BLaER1 treated with 17β-estradiol and CSF1 and Interleukin-3, amounts not matched to agents 10 nM and 100 nM (cell line): ENCODE results near the gene CIP2A.

Source experiments
- H3K27ac ChIP-seq, 11 experiments: shearing (Covaris generic); formaldehyde crosslinking; 2 replicates each; pipeline ENCODE4 v1.8.1; 2022
- H3K27me3 ChIP-seq, 11 experiments: shearing (Covaris generic); formaldehyde crosslinking; 2 replicates each; pipeline ENCODE4 v1.8.1; 2022
- H3K36me3 ChIP-seq, 11 experiments: shearing (Covaris generic); formaldehyde crosslinking; 2 replicates each; pipeline ENCODE4 v1.8.1; 2022
- H3K4me1 ChIP-seq, 10 experiments: shearing (Covaris generic); formaldehyde crosslinking; 2 replicates each; pipeline ENCODE4 v1.8.1; 2022
- H3K4me2 ChIP-seq, 11 experiments: shearing (Covaris generic); formaldehyde crosslinking; 2 replicates each; pipeline ENCODE4 v1.8.1; 2022
- H3K4me3 ChIP-seq, 10 experiments: shearing (Covaris generic); formaldehyde crosslinking; 2 replicates each; pipeline ENCODE4 v1.8.1; 2022
- H3K9ac ChIP-seq, 11 experiments: shearing (Covaris generic); formaldehyde crosslinking; 2 replicates each; pipeline ENCODE4 v1.8.1; 2022
- H3K9me3 ChIP-seq, 11 experiments: shearing (Covaris generic); formaldehyde crosslinking; replicated peaks in 1 of 11; 2 replicates each; pipeline ENCODE4 v1.8.1; 2022
- H4K20me1 ChIP-seq, 11 experiments: shearing (Covaris generic); formaldehyde crosslinking; 2 replicates each; pipeline ENCODE4 v1.8.1; 2022
- Cebpa-rat ChIP-seq, 11 experiments: shearing (Covaris generic); IDR thresholded peaks; 2 replicates each; pipeline ENCODE4 v1.8.1; 2022

CIP2A gene

DNA sequence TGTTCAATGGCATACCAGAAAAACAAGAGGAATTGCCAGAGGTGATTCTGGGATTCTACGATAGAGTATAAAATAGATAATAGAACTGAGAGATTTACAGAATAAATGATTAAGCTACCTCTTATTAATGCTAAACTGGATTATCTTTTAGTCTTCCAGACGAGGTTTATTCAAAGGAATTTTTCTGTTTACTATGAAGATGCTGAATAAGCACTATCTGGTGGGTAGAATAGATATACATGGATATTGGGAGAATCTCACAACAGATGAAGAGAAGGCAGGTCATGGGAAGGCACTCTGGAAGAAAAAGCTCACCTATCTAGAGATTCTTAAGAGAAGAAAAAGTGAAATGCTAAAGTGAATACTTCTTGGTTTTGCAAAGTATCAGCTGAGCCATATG is 11.2 kb downstream of the CIP2A start:
- Histone ChIP-seq H3K4me2 (no peak overlapping the region), H3K27ac (no peak overlapping the region), H3K9me3 (peaks cover 0 to 12% (median 7%) of the 10 kb centered on the region in 11 experiments; a peak in 11 of 22 replicates), H3K9ac (no peak overlapping the region), H3K36me3 (peaks cover 43 to 95% (median 88%) of the 10 kb centered on the region in 11 experiments), H4K20me1 (peaks cover 0 to 9% (median 0%) of the 10 kb centered on the region in 11 experiments; a peak in 3 of 22 replicates), H3K4me3 (no peak overlapping the region), H3K4me1 (no peaks in the 10 kb centered on the region), H3K27me3 (no peaks in the 10 kb centered on the region)
- TF ChIP-seq Cebpa-rat (IDR thresholded peaks at IDR 0.05): no peak

DNA sequence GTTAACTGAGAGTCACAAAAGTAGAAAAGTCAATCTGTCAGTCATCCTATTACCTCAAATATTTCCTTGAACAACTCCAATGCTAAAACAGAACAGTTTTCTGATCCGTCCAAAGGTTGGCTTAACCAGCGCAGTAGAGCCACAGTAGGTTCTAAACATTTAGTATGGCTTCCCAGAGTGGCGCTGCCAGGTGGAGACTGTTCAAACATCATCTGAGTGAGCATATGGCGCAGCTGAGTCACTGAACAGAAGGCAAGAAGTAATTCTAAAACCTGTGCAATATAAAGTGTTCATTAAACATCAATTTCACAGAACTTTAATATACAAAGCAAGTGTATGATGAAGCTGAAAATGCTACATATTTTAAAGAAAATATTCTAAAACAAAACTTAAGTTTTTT is 19.9 kb downstream of the CIP2A start:
- H3K4me1 ChIP-seq: no peaks in the 10 kb centered on the region
- no peaks in the 10 kb centered on the region for H4K20me1 ChIP-seq
- peaks cover 0 to 3% (median under 1%) of the 10 kb centered on the region in 11 experiments; a peak in 8 of 22 replicates for H3K9me3 ChIP-seq
- no peak overlapping the region for H3K9ac ChIP-seq
- no peak overlapping the region for H3K27ac ChIP-seq
- no peak for TF ChIP-seq Cebpa-rat (IDR thresholded peaks at IDR 0.05)
- H3K4me3 ChIP-seq: no peak overlapping the region
- no peaks in the 10 kb centered on the region for H3K27me3 ChIP-seq
- H3K36me3 ChIP-seq: peaks cover 9 to 99% (median 68%) of the 10 kb centered on the region in 11 experiments
- no peak overlapping the region for H3K4me2 ChIP-seq

DNA sequence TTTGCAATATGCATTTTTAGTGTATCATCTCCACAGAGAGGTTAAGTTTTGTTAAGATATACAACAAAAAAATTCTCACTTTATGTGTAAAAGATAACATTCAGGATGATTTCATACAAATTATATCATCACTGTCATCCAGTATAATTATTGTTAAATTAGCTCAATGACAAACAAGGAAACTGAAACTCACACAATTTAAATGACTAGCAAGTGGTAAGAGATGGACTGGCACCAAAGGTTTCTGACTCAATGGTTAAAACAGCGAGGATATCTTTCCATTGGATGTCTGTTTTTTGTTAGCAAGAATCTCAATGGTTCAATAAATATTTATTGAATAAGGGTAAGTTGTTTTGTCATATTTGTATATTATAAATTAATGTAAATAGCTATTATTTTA is 22.6 kb downstream of the CIP2A start:
- no peak overlapping the region for H3K4me2 ChIP-seq
- H3K27me3 ChIP-seq: no peaks in the 10 kb centered on the region
- H3K36me3 ChIP-seq: peaks cover 9 to 99% (median 71%) of the 10 kb centered on the region in 11 experiments
- H3K4me3 ChIP-seq: no peak overlapping the region
- no peaks in the 10 kb centered on the region for H3K9me3 ChIP-seq
- no peaks in the 10 kb centered on the region for H4K20me1 ChIP-seq
- no peak for TF ChIP-seq Cebpa-rat (IDR thresholded peaks at IDR 0.05)
- H3K4me1 ChIP-seq: no peaks in the 10 kb centered on the region
- H3K9ac ChIP-seq: no peak overlapping the region
- H3K27ac ChIP-seq: no peak overlapping the region

DNA sequence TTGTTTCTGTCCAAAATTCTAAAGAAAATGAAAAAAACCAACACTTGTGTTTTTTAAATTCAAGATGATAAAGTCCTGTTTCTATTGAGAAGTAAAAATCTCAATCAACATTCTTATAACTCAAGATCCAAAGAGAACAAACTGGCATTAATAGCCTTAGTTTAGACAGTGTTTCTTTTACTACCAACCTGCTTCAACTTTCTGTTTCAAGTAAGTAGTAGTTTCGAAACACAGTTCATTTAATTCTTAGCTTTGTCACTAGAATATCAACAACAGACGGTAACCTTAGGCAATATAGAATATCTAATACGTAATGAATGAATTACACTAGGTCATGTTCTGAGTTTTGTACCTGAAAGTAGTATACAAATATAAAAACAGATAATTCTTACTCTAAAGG is 23.7 kb downstream of the CIP2A start:
- Histone ChIP-seq H4K20me1 (no peaks in the 10 kb centered on the region), H3K9ac (no peak overlapping the region), H3K27ac (no peak overlapping the region), H3K4me2 (no peak overlapping the region), H3K36me3 (peaks cover 16 to 99% (median 73%) of the 10 kb centered on the region in 11 experiments), H3K4me1 (no peaks in the 10 kb centered on the region), H3K27me3 (no peaks in the 10 kb centered on the region), H3K9me3 (no peaks in the 10 kb centered on the region), H3K4me3 (no peak overlapping the region)
- TF ChIP-seq Cebpa-rat (IDR thresholded peaks at IDR 0.05): no peak

DNA sequence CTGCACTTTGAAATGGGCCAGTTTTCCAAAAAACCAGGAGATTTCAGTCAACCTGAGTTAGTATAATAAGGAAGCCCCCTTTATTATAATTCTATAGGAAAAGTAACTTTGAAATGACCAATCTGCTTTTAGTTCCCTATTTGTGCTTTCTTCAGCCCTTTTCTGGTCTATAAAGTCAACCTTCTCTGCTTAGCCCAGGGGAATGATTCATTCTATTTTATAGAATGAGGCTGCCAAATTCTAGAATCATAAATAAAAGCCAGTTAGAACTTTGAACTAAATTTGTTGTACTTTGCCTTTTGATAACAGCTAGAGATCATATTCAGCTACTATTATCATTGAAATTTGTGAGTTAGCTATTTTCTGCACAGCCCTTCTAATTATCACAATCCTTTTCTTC is 24.7 kb downstream of the CIP2A start:
- Histone ChIP-seq H3K4me3 (no peak overlapping the region), H3K27ac (no peak overlapping the region), H3K4me1 (no peaks in the 10 kb centered on the region), H3K9me3 (no peaks in the 10 kb centered on the region), H3K4me2 (no peak overlapping the region), H3K9ac (no peak overlapping the region), H3K36me3 (peaks cover 22 to 99% (median 79%) of the 10 kb centered on the region in 11 experiments), H4K20me1 (no peaks in the 10 kb centered on the region), H3K27me3 (no peaks in the 10 kb centered on the region)
- TF ChIP-seq Cebpa-rat (IDR thresholded peaks at IDR 0.05): no peak

DNA sequence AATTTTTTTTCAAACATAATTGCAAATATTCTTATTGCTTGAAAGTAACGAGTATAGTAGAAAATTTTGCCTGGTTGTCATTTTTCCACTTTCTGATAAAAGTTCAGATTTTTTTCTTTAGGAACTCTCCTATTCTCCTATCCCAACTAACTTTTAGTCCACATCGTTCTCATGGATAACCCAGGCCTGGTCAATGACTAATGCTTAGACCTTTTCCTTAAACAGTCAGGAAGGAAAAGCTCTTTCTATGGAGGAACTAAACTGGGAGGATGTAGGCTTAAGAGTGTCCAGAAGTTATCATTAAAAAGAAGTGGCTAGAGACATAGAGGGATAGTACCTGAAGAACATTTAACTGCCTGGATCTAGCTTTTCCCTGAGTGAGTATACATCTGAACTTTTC is 26.7 kb downstream of the CIP2A start:
- no peaks in the 10 kb centered on the region for H3K27me3 ChIP-seq
- H3K27ac ChIP-seq: no peak overlapping the region
- H4K20me1 ChIP-seq: no peaks in the 10 kb centered on the region
- no peak overlapping the region for H3K4me3 ChIP-seq
- no peak overlapping the region for H3K9ac ChIP-seq
- no peak overlapping the region for H3K4me2 ChIP-seq
- H3K9me3 ChIP-seq: no peaks in the 10 kb centered on the region
- no peaks in the 10 kb centered on the region for H3K4me1 ChIP-seq
- TF ChIP-seq Cebpa-rat (IDR thresholded peaks at IDR 0.05): no peak
- H3K36me3 ChIP-seq: peaks cover 22 to 100% (median 85%) of the 10 kb centered on the region in 11 experiments; a peak in 21 of 22 replicates

DNA sequence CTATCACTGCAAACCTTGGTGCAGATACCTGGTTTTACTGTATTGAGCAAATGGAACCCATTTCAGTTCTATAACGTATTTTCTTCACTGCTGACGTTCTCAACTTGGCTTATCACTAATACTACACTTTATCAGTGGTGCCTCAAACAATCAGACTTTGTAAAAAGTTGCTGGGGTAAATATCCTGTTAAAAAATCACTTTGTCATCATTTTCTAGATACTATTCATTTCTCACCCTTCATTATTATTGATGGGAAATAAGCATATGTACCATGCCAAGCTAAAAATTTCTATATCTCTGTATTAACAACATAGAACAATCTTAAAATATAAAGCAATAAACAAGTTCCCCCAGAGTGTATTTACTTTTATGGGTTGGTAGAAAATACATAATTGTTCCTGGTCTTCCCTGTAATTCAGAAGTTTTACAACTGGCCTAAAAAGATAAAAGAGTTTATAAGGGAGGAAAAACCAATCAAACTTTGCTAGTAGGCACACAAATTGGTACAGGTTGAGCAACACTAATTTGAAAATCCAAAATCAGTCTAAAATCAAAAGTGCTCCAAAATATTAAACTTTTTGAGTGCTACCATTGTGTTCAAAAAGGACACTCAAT is 33.2 kb downstream of the CIP2A start:
- H3K4me3 ChIP-seq: no peak overlapping the region
- H3K27ac ChIP-seq: no peak overlapping the region
- H3K9ac ChIP-seq: no peak overlapping the region
- H3K4me1 ChIP-seq: no peaks in the 10 kb centered on the region
- H4K20me1 ChIP-seq: no peaks in the 10 kb centered on the region
- H3K36me3 ChIP-seq: peaks cover 15 to 100% (median 91%) of the 10 kb centered on the region in 11 experiments; a peak in 21 of 22 replicates
- H3K27me3 ChIP-seq: no peaks in the 10 kb centered on the region
- H3K4me2 ChIP-seq: no peak overlapping the region
- no peak for TF ChIP-seq Cebpa-rat (IDR thresholded peaks at IDR 0.05)
- H3K9me3 ChIP-seq: no peaks in the 10 kb centered on the region

DNA sequence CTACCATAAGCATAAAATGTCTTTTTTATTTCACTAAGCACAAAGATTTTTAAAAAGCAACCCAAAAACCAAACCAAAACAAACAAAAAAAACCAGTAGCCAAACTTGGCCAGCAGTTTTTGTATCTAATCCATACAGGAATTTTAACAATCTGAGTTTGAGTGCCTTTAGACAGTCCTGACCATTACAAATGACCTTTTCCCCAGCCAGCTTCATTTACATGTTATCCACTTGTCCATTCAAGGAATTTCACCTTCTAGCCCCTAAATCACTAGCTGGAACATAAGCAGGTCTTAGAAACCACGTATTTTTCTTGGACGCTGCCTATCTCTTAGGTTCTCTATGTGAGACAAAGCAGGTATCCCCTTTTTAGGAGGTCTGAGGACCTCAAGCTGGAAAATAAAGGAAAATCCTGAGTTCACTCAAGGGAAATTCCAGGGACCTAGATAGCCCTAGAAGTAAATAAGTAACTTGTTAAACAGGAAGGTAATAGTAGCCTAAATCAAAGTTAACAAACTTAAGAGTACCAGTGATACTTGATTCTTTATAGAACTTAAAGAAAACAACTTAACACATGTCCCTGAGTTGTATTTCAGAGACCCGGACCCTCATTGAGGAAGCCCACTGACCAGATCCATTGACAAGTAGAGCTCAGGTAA is 34.2 kb downstream of the CIP2A start:
- 0 out of 22 replicates have a peak overlapping the region, but pooled peaks of 1 of the 11 experiments have one; percentile 29 for H3K9ac ChIP-seq
- H3K9me3 ChIP-seq: no peaks in the 10 kb centered on the region
- H3K27me3 ChIP-seq: no peaks in the 10 kb centered on the region
- no peak overlapping the region for H3K4me3 ChIP-seq
- no peak for TF ChIP-seq Cebpa-rat (IDR thresholded peaks at IDR 0.05)
- no peaks in the 10 kb centered on the region for H4K20me1 ChIP-seq
- peaks cover 9 to 91% (median 81%) of the 10 kb centered on the region in 11 experiments; a peak in 20 of 22 replicates for H3K36me3 ChIP-seq
- H3K4me1 ChIP-seq: no peaks in the 10 kb centered on the region
- H3K27ac ChIP-seq: no peak overlapping the region
- no peak overlapping the region for H3K4me2 ChIP-seq

DNA sequence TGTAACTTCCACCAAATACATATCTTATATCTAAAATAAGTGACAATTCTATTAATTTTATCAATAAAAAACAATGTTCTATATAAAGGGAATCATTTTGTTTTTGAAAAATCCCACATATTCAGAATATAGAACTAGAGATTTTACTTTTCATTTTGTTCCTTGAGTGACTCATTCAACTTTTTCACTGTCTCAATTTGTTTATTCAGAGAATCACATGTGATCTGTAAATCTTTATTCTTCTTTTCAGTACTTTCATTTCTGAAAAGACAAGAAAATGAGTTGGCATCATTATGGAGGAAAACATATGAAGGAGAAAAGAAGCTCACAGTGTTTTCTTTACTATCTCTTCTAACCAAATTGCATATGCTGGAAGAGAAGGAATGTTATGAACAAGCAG is 35.0 kb downstream of the CIP2A start:
- peak overlapping the region in 1 of 11 experiments; percentile 29; a peak in 1 of 22 replicates for H3K9ac ChIP-seq
- H3K27me3 ChIP-seq: no peaks in the 10 kb centered on the region
- H4K20me1 ChIP-seq: no peaks in the 10 kb centered on the region
- peaks cover 4 to 89% (median 79%) of the 10 kb centered on the region in 11 experiments; a peak in 20 of 22 replicates for H3K36me3 ChIP-seq
- no peak overlapping the region for H3K4me2 ChIP-seq
- H3K9me3 ChIP-seq: no peaks in the 10 kb centered on the region
- H3K4me3 ChIP-seq: no peak overlapping the region
- H3K4me1 ChIP-seq: no peaks in the 10 kb centered on the region
- TF ChIP-seq Cebpa-rat (IDR thresholded peaks at IDR 0.05): no peak
- H3K27ac ChIP-seq: no peak overlapping the region
